Psoas muscle (tissue), 8 donors: ENCODE data around the gene PUS7. TPM values are rescaled to one million over a fixed set of nuclear protein-coding genes. Genes with fewer than 3 reads are reported as not detected.

Experiments used
- ATAC-seq, 4 donors: fragments of 200-7000 bp; cut with Tn5 transposase; one replicate each; pipeline ENCODE4 v1.9.1; 2020; ENCODE audit warnings: moderate library complexity in 3 of 4, mild to moderate bottlenecking in 2 of 4
- DNase-seq, 2 donors: peaks; one replicate each; pipeline ENCODE4 v3.0.0-alpha.2; 2020
- H3K27ac ChIP-seq: fragments of 200-600 bp; one replicate; pipeline ENCODE4 v1.8.0; 2022
- H3K27me3 ChIP-seq, 3 donors: fragments of 200-600 bp in 1 of 3; one replicate each; pipeline versions ENCODE4 v1.6.1 to v1.8.0; 2013 to 2022; ENCODE audit warnings: low read length in 2 of 3, mild to moderate bottlenecking in 2 of 3, moderate library complexity in 1 of 3; ENCODE audit not compliant: insufficient read depth in 3 of 3
- H3K36me3 ChIP-seq, 2 donors: fragments of 200-600 bp in 1 of 2; one replicate each; pipeline versions ENCODE4 v1.6.1 to v1.8.0; 2013 to 2022; ENCODE audit warnings: low read depth in 1 of 2, mild to moderate bottlenecking in 1 of 2, moderate library complexity in 1 of 2; ENCODE audit not compliant: insufficient read depth in 1 of 2
- H3K4me1 ChIP-seq: fragments of 200-600 bp; one replicate; pipeline ENCODE4 v1.8.0; 2022
- H3K4me3 ChIP-seq: fragments of 200-600 bp; one replicate; pipeline ENCODE4 v1.8.0; 2022; ENCODE audit warnings: mild to moderate bottlenecking
- H3K9me3 ChIP-seq: fragments of 200-600 bp; one replicate; pipeline ENCODE4 v1.8.0; 2022
- WGBS, 3 donors: extraction: QIAGEN DNeasy Blood & Tissue Kit; methylation state at CpG; one replicate each; pipeline versions ENCODE4 v1.1.6 to v1.1.7; 2013; 5-methylcytosine and 5-hydroxymethylcytosine counted together
- intact Hi-C, 2 donors: fragments of 100-400 bp; cut with DNase I; formaldehyde crosslinking; loops; one replicate each; pipeline versions ENCODE4 v1.11.0 to v1.14.2; 2022
- polyA plus RNA-seq, 3 donors: library from polyadenylated mRNA; stranded (reverse); fragments of 200-250 nt; gene quantifications; one replicate each; pipeline ENCODE4 v1.2.3, GENCODE V29; 2013
- total RNA-seq, 4 donors: library from RNA; stranded (reverse); fragmentation: NEBNext Ultra II Directional in 2 of 4; extraction: Animal tissue kit (Norgen Biotek cat#: 25700) in 2 of 4; gene quantifications; one replicate each; pipeline versions ENCODE4 v1.2.1 to v1.2.4, GENCODE V29; 2021 to 2023
- TF ChIP-seq, protein P1 (sequence below): fragments of 200-600 bp; IDR thresholded peaks from one replicate; pipeline ENCODE4 v1.8.0; 2022; ENCODE audit warnings: antibody characterized with exemption
- donor health status: healthy with polysubstance abuse.
- donor health status: DM: no; HTN: no; CAD: no; lungs with moderate emphysema.
- donor health status: Bipolar disorder and iron deficiency.
- donor health status: healthy.
- donor health status: DM: yes; HTN: yes; CAD: no.
- donor health status: DM: no; HTN: no; CAD: no.
- donor health status: DM: no; HTN: no; CAD: no.
- donor health status: DM: yes; HTN: yes; CAD: no.

Gene PUS7
- total and polyA plus RNA-seq, 7 donors, result 5.7 to 19.7 (median 11.9) TPM

DNA sequence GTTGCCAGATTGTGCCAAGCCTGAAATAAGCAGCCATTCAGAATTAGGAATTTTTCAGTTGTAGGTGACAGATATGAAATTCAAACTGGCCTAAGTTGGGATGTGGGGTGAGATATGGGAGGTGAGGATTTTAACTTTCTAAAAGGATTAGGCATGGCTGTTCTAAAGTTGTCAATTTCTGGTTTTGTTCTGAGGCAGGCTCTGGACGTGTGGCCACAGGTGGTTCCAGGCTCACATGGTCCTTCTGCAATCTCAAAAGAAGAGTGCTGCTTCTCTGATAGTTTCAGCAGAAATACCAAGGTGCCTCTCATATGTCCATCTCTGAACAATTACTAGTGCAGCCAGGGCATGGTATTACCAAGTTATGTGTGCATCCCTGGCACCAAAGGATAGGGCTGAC lies 37.9 kb upstream of the PUS7 start:
- Histone ChIP-seq H3K4me1 (no peaks in the 10 kb centered on the region), H3K27me3 (no peaks in the 10 kb centered on the region), H3K4me3 (no peak overlapping the region), H3K36me3 (peaks cover 7 to 92% of the 10 kb centered on the region in 2 donors), H3K27ac (no peak overlapping the region), H3K9me3 (no peaks in the 10 kb centered on the region)
- DNase-seq (no peak), ATAC-seq (no peak)
- TF ChIP-seq, protein P1, sequence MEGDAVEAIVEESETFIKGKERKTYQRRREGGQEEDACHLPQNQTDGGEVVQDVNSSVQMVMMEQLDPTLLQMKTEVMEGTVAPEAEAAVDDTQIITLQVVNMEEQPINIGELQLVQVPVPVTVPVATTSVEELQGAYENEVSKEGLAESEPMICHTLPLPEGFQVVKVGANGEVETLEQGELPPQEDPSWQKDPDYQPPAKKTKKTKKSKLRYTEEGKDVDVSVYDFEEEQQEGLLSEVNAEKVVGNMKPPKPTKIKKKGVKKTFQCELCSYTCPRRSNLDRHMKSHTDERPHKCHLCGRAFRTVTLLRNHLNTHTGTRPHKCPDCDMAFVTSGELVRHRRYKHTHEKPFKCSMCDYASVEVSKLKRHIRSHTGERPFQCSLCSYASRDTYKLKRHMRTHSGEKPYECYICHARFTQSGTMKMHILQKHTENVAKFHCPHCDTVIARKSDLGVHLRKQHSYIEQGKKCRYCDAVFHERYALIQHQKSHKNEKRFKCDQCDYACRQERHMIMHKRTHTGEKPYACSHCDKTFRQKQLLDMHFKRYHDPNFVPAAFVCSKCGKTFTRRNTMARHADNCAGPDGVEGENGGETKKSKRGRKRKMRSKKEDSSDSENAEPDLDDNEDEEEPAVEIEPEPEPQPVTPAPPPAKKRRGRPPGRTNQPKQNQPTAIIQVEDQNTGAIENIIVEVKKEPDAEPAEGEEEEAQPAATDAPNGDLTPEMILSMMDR, result no peak
- intact Hi-C loops, result no loop called here
- 85 to 93% (median 88%) methylated on average over 1 of the region's 1 CpG for WGBS, 3 donors

DNA sequence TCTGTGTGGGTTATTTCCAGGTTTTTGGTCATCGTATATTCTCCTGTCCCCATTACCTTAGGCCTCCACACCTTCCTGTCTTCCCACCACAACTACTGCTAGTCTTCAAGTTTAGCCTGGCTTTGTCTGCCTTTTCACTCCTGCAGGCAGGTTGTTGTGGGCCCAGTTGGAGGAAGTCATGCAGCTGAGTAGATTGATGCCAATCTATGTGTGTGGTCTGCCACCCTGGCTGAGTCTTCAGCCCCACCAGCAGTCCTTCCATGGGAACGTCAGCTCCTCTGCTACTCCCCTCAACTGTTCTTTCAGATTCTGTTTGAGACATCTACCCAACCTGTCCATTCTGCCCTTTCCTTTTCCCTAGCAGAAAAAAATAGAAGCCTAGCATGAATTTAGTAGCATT lies 16.3 kb upstream of the PUS7 start:
- H3K4me1 ChIP-seq, result peaks cover 3% of the 10 kb centered on the region
- H3K4me3 ChIP-seq, result no peak overlapping the region
- WGBS, 3 donors, result 69 to 71% (median 70%) methylated on average over 2 of the region's 2 CpGs
- TF ChIP-seq, protein P1, result no peak
- peaks cover 7 to 95% of the 10 kb centered on the region in 2 donors for H3K36me3 ChIP-seq
- ATAC-seq (no peak), DNase-seq (no peak)
- intact Hi-C loops, result no loop called here
- H3K27me3 ChIP-seq, result no peaks in the 10 kb centered on the region
- no peak overlapping the region for H3K27ac ChIP-seq
- no peaks in the 10 kb centered on the region for H3K9me3 ChIP-seq

DNA sequence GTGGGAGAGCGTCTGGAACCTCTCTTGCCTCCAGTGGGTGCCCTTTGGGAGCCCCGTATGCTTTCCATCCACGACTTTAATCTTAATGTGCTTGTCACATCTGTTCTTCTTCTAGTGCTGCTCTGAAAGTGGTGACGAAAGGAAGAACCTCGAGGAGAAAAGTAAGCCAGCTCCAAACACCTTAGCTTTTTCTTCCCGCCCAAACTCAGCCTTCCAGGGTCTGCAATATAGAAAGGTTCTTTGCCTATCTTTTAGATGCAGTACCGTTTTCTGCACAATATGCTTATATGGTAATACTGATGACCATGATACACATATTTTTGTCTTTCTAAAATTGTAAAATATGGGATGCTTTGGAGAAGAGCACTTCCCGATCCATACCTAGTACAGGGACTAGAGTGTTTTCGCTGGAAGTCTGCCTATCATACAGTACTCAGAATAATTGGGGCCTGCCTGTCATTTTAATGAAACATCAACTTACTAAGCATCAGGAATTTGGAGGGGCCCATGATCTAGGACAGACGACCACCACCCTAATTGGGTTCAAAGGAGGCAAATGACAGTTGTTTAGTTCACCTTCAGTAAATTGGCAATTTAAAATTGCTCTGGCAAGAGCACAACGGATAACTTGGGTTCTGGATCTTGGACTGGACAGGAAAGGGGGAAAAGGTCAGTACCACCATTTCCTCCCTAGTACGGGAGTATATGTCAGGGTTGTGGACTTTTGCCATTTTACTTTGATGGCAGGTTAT lies 10.8 kb upstream of the PUS7 start:
- TF ChIP-seq, protein P1, result no peak
- DNase-seq (no peak), ATAC-seq (no peak)
- Histone ChIP-seq H3K9me3 (no peaks in the 10 kb centered on the region), H3K36me3 (peaks cover 4 to 44% of the 10 kb centered on the region in 2 donors), H3K27me3 (peaks cover 0 to 1% (median 0%) of the 10 kb centered on the region in 3 donors), H3K4me1 (peaks cover 10% of the 10 kb centered on the region), H3K4me3 (peak overlapping the region; percentile 92), H3K27ac (peak overlapping the region; percentile 93)
- WGBS, 3 donors, result 35 to 36% (median 35%) methylated on average over 12 of the region's 12 CpGs
- intact Hi-C loops, result no loop called here

DNA sequence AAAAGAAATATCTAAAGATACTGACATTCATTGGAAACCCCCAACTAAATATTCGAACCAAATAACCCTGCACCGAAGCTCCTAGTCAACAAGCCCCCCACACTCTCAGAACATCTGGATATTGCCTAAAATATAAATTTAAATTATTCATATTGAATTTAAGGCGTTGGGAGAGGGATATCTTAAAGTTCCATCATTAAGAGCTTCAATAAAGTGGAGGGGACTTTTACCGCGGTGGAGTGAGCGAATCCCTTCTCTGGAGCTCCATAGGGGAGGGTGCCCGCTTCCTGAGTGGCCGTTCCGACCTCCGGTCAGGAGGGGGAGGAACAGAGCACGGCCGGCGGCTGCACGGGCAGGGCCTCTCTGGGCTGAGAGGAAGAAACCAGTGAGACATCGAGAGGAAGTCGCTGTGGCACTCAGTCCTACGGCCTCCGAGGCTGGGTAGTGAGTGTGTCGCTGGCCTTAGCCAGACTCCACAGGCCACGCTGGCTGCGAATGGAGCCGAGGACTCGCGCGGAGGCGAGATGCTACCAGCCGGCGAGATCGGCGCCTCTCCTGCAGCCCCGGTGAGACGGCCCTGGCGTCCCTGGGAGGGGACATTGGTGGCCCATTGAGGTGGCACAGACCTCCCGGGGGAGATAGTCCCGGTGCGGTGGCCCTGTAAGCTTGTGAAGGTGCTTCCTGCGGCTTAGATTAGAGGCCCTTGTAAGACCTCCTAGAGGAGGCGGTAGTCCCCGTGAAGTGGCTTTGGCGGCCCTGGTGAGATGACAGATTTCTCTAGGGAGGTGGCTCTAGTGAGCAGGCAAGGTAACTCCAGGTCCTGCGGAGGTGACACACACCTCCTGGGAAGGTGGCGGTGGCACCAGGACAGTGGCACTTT lies 10.0 kb upstream of the PUS7 start, which contains the start of gene RINT1:
TSS of gene RINT1 (plus strand) at position 410 of the 880 bp plus-strand sequence. CDS start at position 525, 115 bp downstream.
- Histone ChIP-seq H3K4me3 (peak within 1 kb of the TSS; percentile 92), H3K4me1 (peaks cover 10% of the 10 kb centered on the region), H3K9me3 (no peaks in the 10 kb centered on the region), H3K36me3 (peaks cover 4 to 35% of the 10 kb centered on the region in 2 donors), H3K27me3 (peaks cover 0 to 1% (median 0%) of the 10 kb centered on the region in 3 donors), H3K27ac (peak within 1 kb of the TSS; percentile 93)
- DNase-seq (peak; percentile 89 to 94), ATAC-seq (peak; percentile 100)
- intact Hi-C loops, result no loop called here
- TF ChIP-seq, protein P1, result peak; percentile 62
- 2 to 3% (median 2%) methylated on average over 40 to 42 of the region's 42 CpGs for WGBS, 3 donors
